GM12878 (cell line): Measurements from ENCODE around the gene RPL21. TPM values are rescaled to one million over a fixed set of nuclear protein-coding genes. Genes with fewer than 3 reads are reported as not detected.

Experiments used
- ATAC-seq: fragments of 200-7000 bp; cut with Tn5 transposase; 3 replicates; pipeline ENCODE4 v1.9.1; 2020; ENCODE audit warnings: mild to moderate bottlenecking, moderate library complexity
- BruUV-seq: library from RNA; stranded (reverse); fragments of 400-500 nt; replicated peaks from 2 replicates; lab custom pipeline; 2021; lab: Mats Ljungman, UMichigan
- CTCF ChIA-PET: fragments of 300-600 bp; sonication (Branson Sonifier 250); formaldehyde crosslinking; extraction: SDS; loops from one replicate; lab custom pipeline; 2021; ENCODE audit warnings: inconsistent platforms; lab: Yijun Ruan, JAX
- POLR2A ChIA-PET: fragments of 350-600 bp; formaldehyde crosslinking; extraction: SDS; loops from one replicate; lab custom pipeline; 2021; ENCODE audit warnings: inconsistent platforms; lab: Charles Lee
- RAD21 ChIA-PET: fragments of 300-600 bp; sonication (Branson Sonifier 250); formaldehyde crosslinking; loops from one replicate; lab custom pipeline; 2023; ENCODE audit warnings: antibody characterized with exemption; ENCODE audit not compliant: unreplicated experiment; lab: Charles Lee
- SMC1A ChIA-PET: fragments of 300-600 bp; sonication (Branson Sonifier 250); formaldehyde crosslinking; loops from one replicate; lab custom pipeline; 2023; ENCODE audit not compliant: unreplicated experiment, uncharacterized antibody; lab: Charles Lee
- DNase-seq: peaks from one replicate; pipeline ENCODE4 v3.0.0-alpha.2; 2011; ENCODE audit warnings: low read depth, low spot score
- FAIRE-seq: peaks from 3 replicates; lab custom pipeline; 2011; peaks lifted over from hg19 to GRCh38; lab: Jason Lieb, UNC
- H2AFZ ChIP-seq: 2 replicates; pipeline ENCODE4 v1.6.0; 2011; ENCODE audit warnings: low read depth, low read length, control low read depth; ENCODE audit not compliant: control insufficient read depth
- H3K27ac ChIP-seq: 2 replicates; pipeline ENCODE4 v1.5.1; 2011; ENCODE audit warnings: control low read depth; ENCODE audit not compliant: control insufficient read depth, insufficient read depth
- H3K27me3 ChIP-seq, 2 experiments: replicated peaks in 1 of 2; 2 replicates each; pipeline versions ENCODE4 v1.6.0 to v1.6.1; 2011; ENCODE audit warnings: low read length in 1 of 2; ENCODE audit not compliant: control insufficient read depth in 2 of 2, insufficient read depth in 2 of 2
- H3K36me3 ChIP-seq, 2 experiments: 2 replicates each; pipeline ENCODE4 v1.5.1; 2011; ENCODE audit warnings: low read length in 1 of 2; ENCODE audit not compliant: control insufficient read depth in 2 of 2, insufficient read depth in 2 of 2
- H3K4me1 ChIP-seq: 2 replicates; pipeline ENCODE4 v1.6.1; 2011; ENCODE audit warnings: mild to moderate bottlenecking, low read length, moderate library complexity, mixed read lengths; ENCODE audit not compliant: control insufficient read depth, insufficient read depth
- H3K4me2 ChIP-seq: 2 replicates; pipeline ENCODE4 v1.6.0; 2011; ENCODE audit warnings: control low read depth; ENCODE audit not compliant: control insufficient read depth, insufficient read depth
- H3K4me3 ChIP-seq: fragments of 200-600 bp; sonication (generic); 2 replicates; pipeline ENCODE4 v1.5.1; 2016
- H3K79me2 ChIP-seq: 2 replicates; pipeline ENCODE4 v1.6.0; 2011; ENCODE audit warnings: low read length; ENCODE audit not compliant: control insufficient read depth, insufficient read depth
- H3K9ac ChIP-seq: 2 replicates; pipeline ENCODE4 v1.8.0; 2011; ENCODE audit warnings: low read length, control low read depth, mixed read lengths; ENCODE audit not compliant: control insufficient read depth, insufficient read depth
- H3K9me3 ChIP-seq: replicated peaks from 3 replicates; pipeline ENCODE4 v1.5.1; 2011; ENCODE audit warnings: mild to moderate bottlenecking, low read length; ENCODE audit not compliant: control insufficient read depth, insufficient read depth
- H4K20me1 ChIP-seq: 2 replicates; pipeline ENCODE4 v1.6.0; 2011; ENCODE audit not compliant: control insufficient read depth, insufficient read depth
- BACH1 ChIP-seq: fragments of 450-650 bp; IDR thresholded peaks from 2 replicates; pipeline ENCODE4 v1.6.1; 2017; ENCODE audit warnings: mild to moderate bottlenecking, borderline replicate concordance
- BCLAF1 ChIP-seq: fragments of 450-650 bp; IDR thresholded peaks from 2 replicates; pipeline ENCODE4 v1.6.1; 2017; ENCODE audit warnings: antibody characterized with exemption, mild to moderate bottlenecking, moderate library complexity
- CBFB ChIP-seq: IDR thresholded peaks from 2 replicates; pipeline ENCODE4 v1.6.1; 2016; ENCODE audit warnings: antibody characterized with exemption, low read depth
- CBX5 ChIP-seq: sonication (generic); IDR thresholded peaks from 2 replicates; pipeline ENCODE4 v1.6.1; 2016; ENCODE audit warnings: low read depth, moderate library complexity, mild to moderate bottlenecking, inconsistent platforms
- CHD4 ChIP-seq: fragments of 200-600 bp; sonication (generic); IDR thresholded peaks from 2 replicates; pipeline ENCODE4 v1.6.1; 2016; ENCODE audit warnings: mild to moderate bottlenecking
- E4F1 ChIP-seq: fragments of 450-650 bp; IDR thresholded peaks from 2 replicates; pipeline ENCODE4 v1.6.1; 2018; ENCODE audit warnings: borderline replicate concordance, mild to moderate bottlenecking; ENCODE audit not compliant: partially characterized antibody
- EED ChIP-seq: sonication (generic); IDR thresholded peaks from 2 replicates; pipeline ENCODE4 v1.6.1; 2016; ENCODE audit warnings: antibody characterized with exemption, low read depth
- KAT2A ChIP-seq: conservative IDR thresholded peaks from 2 replicates; pipeline ENCODE4 v1.6.1; 2011; ENCODE audit warnings: low read depth, low read length; ENCODE audit not compliant: control insufficient read depth
- MXI1 ChIP-seq: fragments of 150-350 bp; IDR thresholded peaks from 2 replicates; pipeline ENCODE4 v1.6.1; 2011; ENCODE audit warnings: low read depth, mild to moderate bottlenecking, inconsistent platforms, low read length, improper control_type of control experiment
- MYB ChIP-seq: fragments of 150-350 bp; IDR thresholded peaks from 2 replicates; pipeline ENCODE4 v1.6.1; 2014; ENCODE audit warnings: mild to moderate bottlenecking, low read depth, low read length, borderline replicate concordance
- POLR2AphosphoS2 ChIP-seq: IDR thresholded peaks from 2 replicates; pipeline ENCODE4 v1.6.1; 2011; ENCODE audit warnings: low read depth, mild to moderate bottlenecking, low read length, improper control_type of control experiment, moderate library complexity
- SUPT20H ChIP-seq: IDR thresholded peaks from 2 replicates; pipeline ENCODE4 v1.6.1; 2011; ENCODE audit warnings: low read depth, mild to moderate bottlenecking, low read length, moderate library complexity, borderline replicate concordance; ENCODE audit not compliant: control insufficient read depth
- TCF3 ChIP-seq: IDR thresholded peaks from 2 replicates; pipeline ENCODE4 v1.6.1; 2012; ENCODE audit warnings: low read depth, mild to moderate bottlenecking, low read length, borderline replicate concordance; ENCODE audit not compliant: insufficient read depth
- YBX1 ChIP-seq: fragments of 450-650 bp; IDR thresholded peaks from 2 replicates; pipeline ENCODE4 v1.6.1; 2016; ENCODE audit warnings: antibody characterized with exemption
- YY1 ChIP-seq: IDR thresholded peaks from 2 replicates; pipeline ENCODE4 v1.6.1; 2011; ENCODE audit warnings: low read depth, mild to moderate bottlenecking, low read length
- ZBTB11 ChIP-seq: fragments of 450-650 bp; formaldehyde crosslinking; IDR thresholded peaks from 2 replicates; pipeline ENCODE4 v1.5.0; 2022; ENCODE audit warnings: mild to moderate bottlenecking, missing genetic modification characterization
- ZSCAN29 ChIP-seq: fragments of 450-650 bp; IDR thresholded peaks from 2 replicates; pipeline ENCODE4 v1.6.1; 2017; ENCODE audit warnings: mild to moderate bottlenecking, moderate library complexity
- WGBS: methylation state at CpG from one replicate; pipeline ENCODE4 v1.1.6; 2016; ENCODE audit warnings: low lambda C conversion rate; ENCODE audit not compliant: insufficient replicate concordance, insufficient coverage; ENCODE audit errors: missing lambda C conversion rate; 5-methylcytosine and 5-hydroxymethylcytosine counted together
- in situ Hi-C: fragments of 300-500 bp; cut with MboI; formaldehyde crosslinking; loops from 9 replicates; pipeline ENCODE4 v1.14.3; 2018; ENCODE audit warnings: mixed read lengths
- intact Hi-C: fragments of 100-400 bp; cut with micrococcal nuclease; formaldehyde crosslinking; loops from one replicate; pipeline ENCODE4 v1.14.2; 2022; ENCODE audit not compliant: unreplicated experiment
- polyA plus RNA-seq, 11 experiments: library from polyadenylated mRNA; depleted of rRNA in 4 of 11; unstranded in 6 of 11; stranded (reverse) in 5 of 11; fragments of >200 nt; fragmentation: Nextera tagmentation in 4 of 11; fragmentation: Illumina TruSeq in 1 of 11; extraction: Ambion mirVana in 4 of 11; extraction: Trizol in 1 of 11; gene quantifications; 1 replicate in 1 of 11; 2 replicates in 10 of 11; pipeline versions ENCODE4 v1.2.1 to v1.2.3, GENCODE V29; 2011 to 2016; ENCODE audit warnings: inconsistent platforms in 2 of 11, missing spikeins in 2 of 11, low read depth in 1 of 11
- total RNA-seq, 4 experiments: library from RNA; depleted of rRNA in 3 of 4; stranded (reverse); fragments of >200 nt in 3 of 4; fragmentation: Illumina TruSeq in 1 of 4; extraction: Trizol in 1 of 4; gene quantifications; 2 replicates each; pipeline versions ENCODE4 v1.2.1 to v1.2.3, GENCODE V29; 2013 to 2021

The RPL21 gene
- total and polyA plus RNA-seq, 10 of the 15 experiments (the other 5 are each of a cell fraction or from before 2014, with no cell fraction given), result 817 to 9,760 (median 1,698) TPM

GRCh38 chr13:27274631-27275030, 23.3 kb downstream of the RPL21 start:
- no TSS peak for BruUV-seq
- no peaks in the 10 kb centered on the region for H4K20me1 ChIP-seq
- no peak overlapping the region for H3K9ac ChIP-seq
- in situ Hi-C loops (no loop called here), intact Hi-C loops (no loop called here)
- ChIA-PET RAD21 (interaction anchor here (1.1 to 1.3 kb wide), 2 partner anchors 289 to 302 kb away, joined by 3 to 4 read pairs; no protein-coding TSS in a partner anchor), SMC1A (interaction anchor here (0.6 to 1.3 kb wide), 5 partner anchors 29 to 464 kb away, joined by 3 read pairs; no protein-coding TSS in a partner anchor), POLR2A (no interaction called here), CTCF (interaction anchor here (0.6 to 2.2 kb wide), 6 partner anchors 9 to 289 kb away, joined by 3 to 8 read pairs (median 4); no protein-coding TSS in a partner anchor)
- no peak overlapping the region for H3K4me3 ChIP-seq
- no peaks in the 10 kb centered on the region for H3K36me3 ChIP-seq
- no peaks in the 10 kb centered on the region for H3K9me3 ChIP-seq
- no peaks in the 10 kb centered on the region for H3K4me1 ChIP-seq
- no peak overlapping the region for H3K27ac ChIP-seq
- H3K4me2 ChIP-seq, result no peak overlapping the region
- no peak for ATAC-seq
- H3K79me2 ChIP-seq, result no peaks in the 10 kb centered on the region
- 0% methylated on average over 1 of the region's 1 CpG for WGBS
- no peak for DNase-seq
- H3K27me3 ChIP-seq, result no peaks in the 10 kb centered on the region
- no peak for FAIRE-seq
- no peak overlapping the region for H2AFZ ChIP-seq
- no peak for TF ChIP-seq KAT2A
- TF ChIP-seq ZSCAN29, result no peak
- no peak for TF ChIP-seq ZBTB11 (CRISPR knock-in tag)
- TF ChIP-seq SUPT20H, result no peak
- TF ChIP-seq BACH1, result no peak
- TF ChIP-seq E4F1, result no peak
- TF ChIP-seq TCF3, result no peak
- TF ChIP-seq CBX5, result no peak
- no peak for TF ChIP-seq EED
- TF ChIP-seq BCLAF1, result no peak
- TF ChIP-seq YBX1, result no peak
- no peak for TF ChIP-seq YY1
- TF ChIP-seq POLR2AphosphoS2, result no peak
- TF ChIP-seq MYB, result no peak
- no peak for TF ChIP-seq CBFB
- no peak for TF ChIP-seq CHD4
- TF ChIP-seq MXI1, result no peak
